ENCODE data around the gene CAMTA1.

CAMTA1 gene

GRCh38 chr1:6955357-6956094 lies 170.3 kb downstream of the CAMTA1 start:
- peaks cover 5% of the 10 kb centered on the region for H3K27me3 Mint-ChIP-seq
- H3K27ac Mint-ChIP-seq: no peak overlapping the region
- H3K9me3 Mint-ChIP-seq: no peaks in the 10 kb centered on the region

GRCh38 chr1:6956488-6957159 lies 171.4 kb downstream of the CAMTA1 start:
- H3K36me3 Mint-ChIP-seq (ENCODE audit: low read depth): no peaks in the 10 kb centered on the region
- no peak for DNase-seq
- no peak overlapping the region for H3K27ac Mint-ChIP-seq
- peaks cover 15% of the 10 kb centered on the region for H3K27me3 Mint-ChIP-seq
- H3K4me3 Mint-ChIP-seq: no peak overlapping the region
- H3K9me3 Mint-ChIP-seq: no peaks in the 10 kb centered on the region
- H3K4me1 Mint-ChIP-seq (ENCODE audit: low read depth): no peaks in the 10 kb centered on the region

More at GRCh38 chr1:6955357-6956094, 170.3 kb downstream of the CAMTA1 start:
- H3K36me3 Mint-ChIP-seq (ENCODE audit: low read depth): no peaks in the 10 kb centered on the region
- no peaks in the 10 kb centered on the region for H3K4me1 Mint-ChIP-seq (ENCODE audit: low read depth)
- no peak overlapping the region for H3K4me3 Mint-ChIP-seq
- no peak for DNase-seq

- Mint-ChIP-seq H3K9me3 (no peaks in the 10 kb centered on the region), H3K27ac (no peak overlapping the region), H3K36me3 (ENCODE audit: low read depth) (no peaks in the 10 kb centered on the region)
Measured at GRCh38 chr1:6957341-6957740, 172.1 kb downstream of the CAMTA1 start.

GRCh38 chr1:6958407-6959030 lies 173.3 kb downstream of the CAMTA1 start:
- H3K4me3 Mint-ChIP-seq: no peak overlapping the region
- H3K9me3 Mint-ChIP-seq: no peaks in the 10 kb centered on the region
- no peaks in the 10 kb centered on the region for H3K36me3 Mint-ChIP-seq (ENCODE audit: low read depth)
- no peak for DNase-seq
- peaks cover 10% of the 10 kb centered on the region for H3K4me1 Mint-ChIP-seq (ENCODE audit: low read depth)
- H3K27ac Mint-ChIP-seq: no peak overlapping the region
- H3K27me3 Mint-ChIP-seq: peaks cover 24% of the 10 kb centered on the region

More at GRCh38 chr1:6957341-6957740, 172.1 kb downstream of the CAMTA1 start:
- Mint-ChIP-seq H3K4me3 (no peak overlapping the region), H3K4me1 (ENCODE audit: low read depth) (peaks cover 3% of the 10 kb centered on the region), H3K27me3 (peaks cover 19% of the 10 kb centered on the region)
- DNase-seq: no peak

GRCh38 chr1:6959491-6959890 lies 174.2 kb downstream of the CAMTA1 start:
- Mint-ChIP-seq H3K4me1 (ENCODE audit: low read depth) (peaks cover 16% of the 10 kb centered on the region), H3K27ac (no peak overlapping the region), H3K9me3 (no peaks in the 10 kb centered on the region), H3K4me3 (no peak overlapping the region), H3K36me3 (ENCODE audit: low read depth) (no peaks in the 10 kb centered on the region), H3K27me3 (peaks cover 31% of the 10 kb centered on the region)
- no peak for DNase-seq

GRCh38 chr1:6960291-6960811 lies 175.1 kb downstream of the CAMTA1 start:
- peaks cover 40% of the 10 kb centered on the region for H3K27me3 Mint-ChIP-seq
- no peak overlapping the region for H3K27ac Mint-ChIP-seq
- H3K4me1 Mint-ChIP-seq (ENCODE audit: low read depth): peaks cover 16% of the 10 kb centered on the region
- H3K36me3 Mint-ChIP-seq (ENCODE audit: low read depth): no peaks in the 10 kb centered on the region
- H3K9me3 Mint-ChIP-seq: no peaks in the 10 kb centered on the region
- no peak for DNase-seq
- H3K4me3 Mint-ChIP-seq: no peak overlapping the region

GRCh38 chr1:6960860-6961259 lies 175.6 kb downstream of the CAMTA1 start:
- H3K27ac Mint-ChIP-seq: no peak overlapping the region
- H3K4me1 Mint-ChIP-seq (ENCODE audit: low read depth): peaks cover 16% of the 10 kb centered on the region
- H3K36me3 Mint-ChIP-seq (ENCODE audit: low read depth): no peaks in the 10 kb centered on the region
- no peak for DNase-seq
- H3K27me3 Mint-ChIP-seq: peaks cover 45% of the 10 kb centered on the region
- H3K4me3 Mint-ChIP-seq: no peak overlapping the region
- H3K9me3 Mint-ChIP-seq: no peaks in the 10 kb centered on the region

- peaks cover 49% of the 10 kb centered on the region for H3K27me3 Mint-ChIP-seq
- no peak overlapping the region for H3K4me3 Mint-ChIP-seq
- DNase-seq: no peak
- H3K27ac Mint-ChIP-seq: no peak overlapping the region
- H3K9me3 Mint-ChIP-seq: no peaks in the 10 kb centered on the region
- peaks cover 16% of the 10 kb centered on the region for H3K4me1 Mint-ChIP-seq (ENCODE audit: low read depth)
- no peaks in the 10 kb centered on the region for H3K36me3 Mint-ChIP-seq (ENCODE audit: low read depth)
Measured at GRCh38 chr1:6961289-6961688, 176.0 kb downstream of the CAMTA1 start.

GRCh38 chr1:6961905-6962477 lies 176.7 kb downstream of the CAMTA1 start:
- Mint-ChIP-seq H3K4me3 (peak overlapping the region; percentile 18), H3K27ac (no peak overlapping the region), H3K4me1 (ENCODE audit: low read depth) (peaks cover 16% of the 10 kb centered on the region), H3K9me3 (no peaks in the 10 kb centered on the region), H3K36me3 (ENCODE audit: low read depth) (no peaks in the 10 kb centered on the region), H3K27me3 (peaks cover 51% of the 10 kb centered on the region)
- DNase-seq: peak; percentile 41

- H3K4me1 Mint-ChIP-seq (ENCODE audit: low read depth): peaks cover 18% of the 10 kb centered on the region
- peaks cover 56% of the 10 kb centered on the region for H3K27me3 Mint-ChIP-seq
- no peaks in the 10 kb centered on the region for H3K9me3 Mint-ChIP-seq
- H3K27ac Mint-ChIP-seq: peak overlapping the region; percentile 76
- H3K4me3 Mint-ChIP-seq: peak overlapping the region; percentile 52
- DNase-seq: peak; percentile 70
- H3K36me3 Mint-ChIP-seq (ENCODE audit: low read depth): no peaks in the 10 kb centered on the region
Measured at GRCh38 chr1:6962478-6962995, 177.3 kb downstream of the CAMTA1 start.

GRCh38 chr1:6962996-6963911 lies 178.0 kb downstream of the CAMTA1 start:
- peak overlapping the region; percentile 76 for H3K27ac Mint-ChIP-seq

GRCh38 chr1:6963912-6964307 lies 178.7 kb downstream of the CAMTA1 start:
- DNase-seq: no peak
- peak overlapping the region; percentile 7 for H3K27ac Mint-ChIP-seq
- peaks cover 31% of the 10 kb centered on the region for H3K4me1 Mint-ChIP-seq (ENCODE audit: low read depth)
- peaks cover 70% of the 10 kb centered on the region for H3K27me3 Mint-ChIP-seq
- no peak overlapping the region for H3K4me3 Mint-ChIP-seq
- H3K9me3 Mint-ChIP-seq: no peaks in the 10 kb centered on the region
- no peaks in the 10 kb centered on the region for H3K36me3 Mint-ChIP-seq (ENCODE audit: low read depth)

More at GRCh38 chr1:6962996-6963911, 178.0 kb downstream of the CAMTA1 start:
- Mint-ChIP-seq H3K4me3 (peak overlapping the region; percentile 52), H3K4me1 (ENCODE audit: low read depth) (peaks cover 25% of the 10 kb centered on the region), H3K9me3 (no peaks in the 10 kb centered on the region), H3K36me3 (ENCODE audit: low read depth) (no peaks in the 10 kb centered on the region), H3K27me3 (peaks cover 63% of the 10 kb centered on the region)
- DNase-seq: peak; percentile 78

GRCh38 chr1:6965083-6965934 lies 180.1 kb downstream of the CAMTA1 start:
- peaks cover 70% of the 10 kb centered on the region for H3K27me3 Mint-ChIP-seq
- H3K4me1 Mint-ChIP-seq (ENCODE audit: low read depth): peaks cover 39% of the 10 kb centered on the region
- H3K4me3 Mint-ChIP-seq: no peak overlapping the region
- no peaks in the 10 kb centered on the region for H3K9me3 Mint-ChIP-seq
- no peaks in the 10 kb centered on the region for H3K36me3 Mint-ChIP-seq (ENCODE audit: low read depth)
- DNase-seq: no peak
- H3K27ac Mint-ChIP-seq: no peak overlapping the region
